CD4-positive, alpha-beta T cell treated with Interleukin-6 at 100 ng/mL for 8 hours (primary cell): ENCODE results near the gene PLK2.

Experiments
- DNase-seq: peaks from one replicate; pipeline ENCODE4 v3.0.0-alpha.2; 2020; ENCODE audit warnings: mixed read lengths, low spot score

Gene PLK2

GRCh38 chr5:58460002-58460731, at the start of gene PLK2:
PLK2 (minus strand) TSS chr5:58460086; CDS start chr5:58459959, 127 bp downstream.
- DNase-seq, result peak; percentile 90

GRCh38 chr5:58507715-58508114, 47.8 kb upstream of the PLK2 start:
- no peak for DNase-seq

GRCh38 chr5:58505971-58506640, 46.2 kb upstream of the PLK2 start:
- DNase-seq, result no peak

GRCh38 chr5:58505502-58505901, 45.6 kb upstream of the PLK2 start:
- no peak for DNase-seq

GRCh38 chr5:58504766-58505165, 44.9 kb upstream of the PLK2 start:
- DNase-seq, result no peak

- DNase-seq, result no peak
Measured at GRCh38 chr5:58503390-58504046, 43.6 kb upstream of the PLK2 start.

GRCh38 chr5:58501778-58502417, 42.0 kb upstream of the PLK2 start:
- no peak for DNase-seq

GRCh38 chr5:58499941-58500340, 40.1 kb upstream of the PLK2 start:
- no peak for DNase-seq

- DNase-seq, result no peak
Measured at GRCh38 chr5:58499231-58499630, 39.3 kb upstream of the PLK2 start.

- DNase-seq, result no peak
Measured at GRCh38 chr5:58498340-58498942, 38.6 kb upstream of the PLK2 start.

GRCh38 chr5:58497921-58498320, 38.0 kb upstream of the PLK2 start:
- DNase-seq, result no peak

GRCh38 chr5:58497386-58497785, 37.5 kb upstream of the PLK2 start:
- no peak for DNase-seq

- no peak for DNase-seq
Measured at GRCh38 chr5:58496488-58496887, 36.6 kb upstream of the PLK2 start.

- DNase-seq, result no peak
Measured at GRCh38 chr5:58493141-58493540, 33.3 kb upstream of the PLK2 start.

GRCh38 chr5:58491216-58491892, 31.5 kb upstream of the PLK2 start, which contains the start of gene GAPT:
GAPT (plus strand) TSS chr5:58491435; CDS start chr5:58494537, 3,102 bp downstream.
- no peak for DNase-seq

GRCh38 chr5:58490402-58491050, 30.6 kb upstream of the PLK2 start:
- no peak for DNase-seq

GRCh38 chr5:58486290-58486689, 26.4 kb upstream of the PLK2 start:
- DNase-seq, result no peak

GRCh38 chr5:58484505-58484904, 24.6 kb upstream of the PLK2 start:
- no peak for DNase-seq

GRCh38 chr5:58482536-58482935, 22.6 kb upstream of the PLK2 start:
- no peak for DNase-seq

- DNase-seq, result no peak
Measured at GRCh38 chr5:58481828-58482227, 21.9 kb upstream of the PLK2 start.

GRCh38 chr5:58481066-58481676, 21.3 kb upstream of the PLK2 start:
- no peak for DNase-seq
